ENCODE results near the gene PTGES. TPM values are rescaled to one million over a fixed set of nuclear protein-coding genes. Genes with fewer than 3 reads are reported as not detected.
A peak's percentile ranks its signal among the peaks of the same experiment; 100 is the strongest.

The PTGES gene
- total and polyA plus RNA-seq, 9 of the 15 experiments (the other 6 are each of a cell fraction or from before 2014, with no cell fraction given) = 0.13 TPM; not detected in 8

DNA sequence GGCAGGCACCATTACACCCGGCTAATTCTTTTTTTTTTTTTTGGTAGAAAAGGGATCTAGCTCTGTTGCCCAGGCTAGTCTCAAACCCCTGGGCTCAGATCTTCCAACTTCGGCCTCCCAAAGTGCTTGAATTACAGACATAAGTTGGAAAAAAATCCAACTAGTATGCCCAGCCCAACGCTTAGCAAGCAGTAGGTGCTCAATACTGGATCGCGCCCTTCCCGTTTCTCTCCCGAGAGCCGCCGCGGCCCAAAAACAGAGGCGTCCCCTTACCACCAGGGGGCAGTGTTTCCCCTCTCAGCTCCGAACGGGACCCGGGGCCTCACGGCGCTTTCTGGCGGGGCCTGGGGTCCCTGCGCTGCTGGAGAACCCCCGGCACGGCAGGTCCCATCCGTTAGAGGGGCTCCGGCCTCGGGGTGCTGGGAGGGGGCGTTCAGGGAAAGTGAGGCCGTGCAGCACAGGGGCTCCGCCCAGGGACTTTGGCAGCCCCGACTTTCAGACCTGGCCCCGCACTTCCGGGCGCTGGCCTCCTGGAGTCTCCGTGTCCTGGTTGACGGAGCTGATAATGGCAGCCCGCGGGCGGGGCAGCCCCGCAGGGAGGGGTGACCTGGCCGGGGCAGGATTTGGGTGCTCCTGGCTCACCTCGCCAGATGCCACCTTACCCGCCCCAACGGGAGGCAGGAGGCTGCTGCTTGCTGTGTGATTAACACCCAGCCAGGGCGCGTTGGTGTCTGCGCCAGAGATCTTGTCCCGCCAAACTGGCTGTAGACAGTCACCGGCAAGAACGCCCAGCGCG lies 15.2 kb downstream of the PTGES start (continued):
- peak; percentile 42; the same call in 1 of the 2 replicates for TF ChIP-seq JUND (IDR thresholded peaks at IDR 0.05; ENCODE audit: borderline replicate concordance, low read depth, low read length)
- peak; percentile 11; the same call in 1 of the 3 replicates for TF ChIP-seq JUND (tag; IDR thresholded peaks at IDR 0.05; ENCODE audit: borderline replicate concordance, low read depth, low read length)
- TF ChIP-seq SPI1 (IDR thresholded peaks at IDR 0.05; ENCODE audit: borderline replicate concordance, low read depth, low read length) = peak; percentile 88
- TF ChIP-seq ZC3H11A (IDR thresholded peaks at IDR 0.05; ENCODE audit: low read depth, low read length) = peak; percentile 87; the same call in 1 of the 2 replicates
- peak; percentile 53 for TF ChIP-seq ZBTB12 (CRISPR knock-in tag; IDR thresholded peaks at IDR 0.05)
- TF ChIP-seq TEAD2 (tag; IDR thresholded peaks at IDR 0.05) = no peak
- TF ChIP-seq, protein P1, sequence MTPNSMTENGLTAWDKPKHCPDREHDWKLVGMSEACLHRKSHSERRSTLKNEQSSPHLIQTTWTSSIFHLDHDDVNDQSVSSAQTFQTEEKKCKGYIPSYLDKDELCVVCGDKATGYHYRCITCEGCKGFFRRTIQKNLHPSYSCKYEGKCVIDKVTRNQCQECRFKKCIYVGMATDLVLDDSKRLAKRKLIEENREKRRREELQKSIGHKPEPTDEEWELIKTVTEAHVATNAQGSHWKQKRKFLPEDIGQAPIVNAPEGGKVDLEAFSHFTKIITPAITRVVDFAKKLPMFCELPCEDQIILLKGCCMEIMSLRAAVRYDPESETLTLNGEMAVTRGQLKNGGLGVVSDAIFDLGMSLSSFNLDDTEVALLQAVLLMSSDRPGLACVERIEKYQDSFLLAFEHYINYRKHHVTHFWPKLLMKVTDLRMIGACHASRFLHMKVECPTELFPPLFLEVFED (CRISPR knock-in tag; conservative IDR thresholded peaks at IDR 0.05) = 0 out of 2 replicates have a peak, but pooled peaks have one; percentile 58
- no peak for TF ChIP-seq CBX5 (IDR thresholded peaks at IDR 0.05; ENCODE audit: borderline replicate concordance, low read depth)
- peak; percentile 83; the same call in 1 of the 2 replicates for TF ChIP-seq ZBTB17 (CRISPR knock-in tag; IDR thresholded peaks at IDR 0.05)
- TF ChIP-seq MXI1 (IDR thresholded peaks at IDR 0.05; ENCODE audit: low read depth, low read length) = no peak
- peak; percentile 82 for TF ChIP-seq GATA2 (CRISPR knock-in tag; IDR thresholded peaks at IDR 0.05)
- peak; percentile 81 for TF ChIP-seq E2F8 (IDR thresholded peaks at IDR 0.05; ENCODE audit: low read depth, partially characterized antibody)
- TF ChIP-seq ASH1L (IDR thresholded peaks at IDR 0.05; ENCODE audit: borderline replicate concordance, low read depth, partially characterized antibody) = no peak
- peak; percentile 87 for TF ChIP-seq ELF2 (CRISPR knock-in tag; IDR thresholded peaks at IDR 0.05)
- 0 out of 2 replicates have a peak, but pooled peaks have one; percentile 71 for TF ChIP-seq TAF15 (IDR thresholded peaks at IDR 0.05; ENCODE audit: low read depth, low read length)
- TF ChIP-seq MEIS2 (IDR thresholded peaks at IDR 0.05; ENCODE audit: partially characterized antibody) = peak; percentile 49
- TF ChIP-seq ELK3 (CRISPR knock-in tag; IDR thresholded peaks at IDR 0.05) = no peak
- peak; percentile 47; the same call in 1 of the 2 replicates for TF ChIP-seq LEF1 (IDR thresholded peaks at IDR 0.05)
- no peak for TF ChIP-seq GTF2F1 (IDR thresholded peaks at IDR 0.05; ENCODE audit: low read depth, low read length)
- TF ChIP-seq TRIM25 (IDR thresholded peaks at IDR 0.05; ENCODE audit: borderline replicate concordance) = no peak
